Neutrophil (primary cell): ENCODE results near the gene CD9.
A peak's percentile ranks its signal among the peaks of the same experiment; 100 is the strongest.

Experiments
- H3K27ac ChIP-seq: fragments of 200-600 bp; sonication (generic); 2 replicates; pipeline ENCODE4 v1.5.1; 2016; ENCODE audit warnings: mild to moderate bottlenecking, moderate library complexity
- H3K27me3 ChIP-seq: fragments of 200-600 bp; sonication (generic); 2 replicates; pipeline ENCODE4 v1.6.0; 2016; ENCODE audit warnings: mild to moderate bottlenecking
- H3K36me3 ChIP-seq: fragments of 200-600 bp; sonication (generic); 2 replicates; pipeline ENCODE4 v1.5.1; 2017
- H3K4me1 ChIP-seq, 2 experiments: fragments of 200-600 bp in 1 of 2; sonication (generic) in 1 of 2; 1 replicate in 1 of 2; 2 replicates in 1 of 2; pipeline versions ENCODE4 v1.5.1 to v1.6.1; 2013 to 2016; ENCODE audit warnings: low read depth in 1 of 2, low read length in 1 of 2, mild to moderate bottlenecking in 1 of 2, moderate library complexity in 1 of 2; ENCODE audit not compliant: control insufficient read depth in 1 of 2, insufficient read depth in 1 of 2
- H3K4me3 ChIP-seq, 2 experiments: fragments of 200-600 bp in 1 of 2; sonication (generic) in 1 of 2; 1 replicate in 1 of 2; 2 replicates in 1 of 2; pipeline ENCODE4 v1.5.1; 2013 to 2016; ENCODE audit warnings: low read depth in 1 of 2, low read length in 1 of 2, mild to moderate bottlenecking in 1 of 2, moderate library complexity in 1 of 2
- H3K9me3 ChIP-seq: fragments of 200-600 bp; sonication (generic); 2 replicates; pipeline ENCODE4 v1.5.1; 2016
- TF ChIP-seq, protein P1 (sequence below): fragments of 200-600 bp; sonication (generic); IDR thresholded peaks from 2 replicates; pipeline ENCODE4 v1.5.1; 2016; ENCODE audit warnings: antibody characterized with exemption

Gene CD9

GRCh38 chr12:6229224-6230218 lies 29.3 kb downstream of the CD9 start:
- Histone ChIP-seq H3K27me3 (no peaks in the 10 kb centered on the region), H3K4me1 (peaks cover 49 to 52% of the 10 kb centered on the region in 2 experiments), H3K27ac (peak overlapping the region; percentile 79), H3K4me3 (no peak overlapping the region), H3K9me3 (no peaks in the 10 kb centered on the region), H3K36me3 (no peaks in the 10 kb centered on the region)
- TF ChIP-seq, protein P1, sequence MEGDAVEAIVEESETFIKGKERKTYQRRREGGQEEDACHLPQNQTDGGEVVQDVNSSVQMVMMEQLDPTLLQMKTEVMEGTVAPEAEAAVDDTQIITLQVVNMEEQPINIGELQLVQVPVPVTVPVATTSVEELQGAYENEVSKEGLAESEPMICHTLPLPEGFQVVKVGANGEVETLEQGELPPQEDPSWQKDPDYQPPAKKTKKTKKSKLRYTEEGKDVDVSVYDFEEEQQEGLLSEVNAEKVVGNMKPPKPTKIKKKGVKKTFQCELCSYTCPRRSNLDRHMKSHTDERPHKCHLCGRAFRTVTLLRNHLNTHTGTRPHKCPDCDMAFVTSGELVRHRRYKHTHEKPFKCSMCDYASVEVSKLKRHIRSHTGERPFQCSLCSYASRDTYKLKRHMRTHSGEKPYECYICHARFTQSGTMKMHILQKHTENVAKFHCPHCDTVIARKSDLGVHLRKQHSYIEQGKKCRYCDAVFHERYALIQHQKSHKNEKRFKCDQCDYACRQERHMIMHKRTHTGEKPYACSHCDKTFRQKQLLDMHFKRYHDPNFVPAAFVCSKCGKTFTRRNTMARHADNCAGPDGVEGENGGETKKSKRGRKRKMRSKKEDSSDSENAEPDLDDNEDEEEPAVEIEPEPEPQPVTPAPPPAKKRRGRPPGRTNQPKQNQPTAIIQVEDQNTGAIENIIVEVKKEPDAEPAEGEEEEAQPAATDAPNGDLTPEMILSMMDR = no peak

DNA sequence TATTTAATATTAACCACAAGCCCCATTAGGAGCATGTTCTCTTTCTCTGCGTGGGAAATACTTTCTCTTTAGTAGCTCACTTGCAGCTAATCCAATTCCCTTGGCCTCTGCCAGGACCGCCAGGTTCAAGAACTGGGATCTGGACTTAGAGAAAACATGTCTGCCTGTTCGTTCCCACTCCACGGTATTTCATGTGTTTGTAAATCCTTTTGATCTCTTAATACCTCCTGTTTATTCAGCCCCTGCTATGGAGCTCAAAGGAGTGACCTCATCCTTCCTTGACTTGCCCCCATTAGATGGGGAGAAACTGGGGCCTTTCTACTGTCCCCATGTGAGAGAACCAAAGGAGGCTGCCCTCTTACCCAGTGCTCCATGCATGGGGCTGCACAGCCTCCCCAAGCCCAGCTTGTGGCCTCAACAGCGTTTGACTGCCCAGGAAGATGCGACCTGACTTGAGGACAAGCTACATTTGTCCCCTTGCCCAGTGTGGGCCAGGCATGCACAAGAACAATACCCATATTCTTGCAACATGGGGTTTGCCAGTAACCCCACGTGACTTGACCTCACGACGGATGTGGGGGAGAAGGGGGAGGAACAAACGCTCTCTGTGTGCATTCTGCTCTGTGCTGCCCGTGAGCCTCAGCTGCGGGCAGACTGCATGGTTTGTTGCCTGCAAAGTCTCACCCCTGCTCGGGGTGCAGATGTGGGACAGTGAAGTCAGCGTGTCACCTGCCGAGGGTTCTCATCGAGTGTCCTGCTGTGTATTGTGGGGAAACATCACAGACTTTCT lies 30.3 kb downstream of the CD9 start:
- H3K27ac ChIP-seq = peak overlapping the region; percentile 79
- no peaks in the 10 kb centered on the region for H3K27me3 ChIP-seq
- peak overlapping the region; percentile 40 to 52 for H3K4me3 ChIP-seq
- TF ChIP-seq, protein P1 = no peak
- no peaks in the 10 kb centered on the region for H3K9me3 ChIP-seq
- no peaks in the 10 kb centered on the region for H3K36me3 ChIP-seq
- peaks cover 49 to 52% of the 10 kb centered on the region in 2 experiments for H3K4me1 ChIP-seq

DNA sequence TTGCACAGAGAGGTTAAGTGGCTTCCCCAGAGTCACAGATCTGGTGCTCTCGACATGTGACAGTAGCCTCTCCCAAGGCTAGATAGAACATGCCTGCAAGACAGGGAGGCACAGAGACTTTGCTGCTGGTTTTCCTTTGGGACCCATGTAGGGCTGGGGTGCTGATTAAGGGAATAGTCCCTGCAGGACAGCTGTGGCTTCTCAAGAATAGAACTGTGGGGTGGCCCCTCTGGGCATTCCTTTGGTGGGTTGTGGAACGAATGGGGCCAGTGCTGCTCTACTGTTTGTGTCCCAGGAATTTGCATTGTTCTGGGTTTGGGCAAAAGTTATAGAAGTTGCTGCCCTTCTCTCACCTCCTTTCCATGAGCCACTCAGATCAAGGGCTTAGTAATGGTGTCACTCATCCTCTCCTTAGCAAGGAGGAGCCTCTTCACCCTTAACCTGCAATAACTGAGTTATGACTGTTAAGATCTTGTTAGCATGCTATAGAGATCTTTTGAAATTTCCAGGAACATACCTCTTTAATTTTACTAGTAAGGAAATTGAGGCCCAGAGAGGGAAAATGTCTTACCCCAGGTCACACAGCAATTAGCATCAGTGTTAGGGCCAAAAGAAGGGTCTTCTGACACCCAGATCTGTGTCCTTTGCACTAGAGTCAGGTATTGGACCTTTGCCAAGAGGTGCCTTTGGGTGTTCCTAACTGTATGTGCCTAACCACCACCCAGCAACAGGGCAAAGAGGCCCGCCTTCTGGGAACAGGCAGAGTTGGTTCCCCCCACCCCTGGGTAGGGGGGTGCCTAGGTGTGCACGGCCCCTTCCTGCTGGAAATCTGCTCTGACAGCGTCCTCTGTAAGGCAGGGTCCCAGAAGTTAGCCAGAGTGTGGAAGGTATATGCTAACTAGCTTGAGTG lies 31.4 kb downstream of the CD9 start:
- peak overlapping the region; percentile 40 to 52 for H3K4me3 ChIP-seq
- peaks cover 4% of the 10 kb centered on the region for H3K36me3 ChIP-seq
- no peaks in the 10 kb centered on the region for H3K9me3 ChIP-seq
- H3K27me3 ChIP-seq = no peaks in the 10 kb centered on the region
- TF ChIP-seq, protein P1 = no peak
- H3K4me1 ChIP-seq = peaks cover 49 to 52% of the 10 kb centered on the region in 2 experiments
- H3K27ac ChIP-seq = peak overlapping the region; percentile 79

GRCh38 chr12:6233121-6233971 lies 33.1 kb downstream of the CD9 start:
- H3K27ac ChIP-seq = peak overlapping the region; percentile 79
- H3K4me1 ChIP-seq = peaks cover 49 to 52% of the 10 kb centered on the region in 2 experiments
- peaks cover 4% of the 10 kb centered on the region for H3K36me3 ChIP-seq
- TF ChIP-seq, protein P1 = no peak
- H3K4me3 ChIP-seq = peak overlapping the region; percentile 13 to 31
- H3K27me3 ChIP-seq = no peaks in the 10 kb centered on the region
- H3K9me3 ChIP-seq = no peaks in the 10 kb centered on the region
